K562 (cell line): Measurements from ENCODE around the gene DYNLL1. TPM values are rescaled to one million over a fixed set of nuclear protein-coding genes. Genes with fewer than 3 reads are reported as not detected.

Experiments
- ATAC-seq: fragments of 200-7000 bp; cut with Tn5 transposase; 3 replicates; pipeline ENCODE4 v1.9.1; 2020; ENCODE audit warnings: moderate library complexity
- BruUV-seq: library from RNA; stranded (reverse); fragments of 400-500 nt; replicated peaks from 2 replicates; lab custom pipeline; 2021; lab: Mats Ljungman, UMichigan
- CTCF ChIA-PET: fragments of 300-600 bp; formaldehyde crosslinking; extraction: SDS; loops from one replicate; lab custom pipeline; 2021; ENCODE audit warnings: low intra/inter-chr PET ratio; lab: Yijun Ruan, JAX
- POLR2A ChIA-PET: fragments of 300-600, 350-650 bp; sonication (Branson Sonifier 250); formaldehyde crosslinking; extraction: SDS; loops from one replicate; lab custom pipeline; 2021; ENCODE audit warnings: antibody characterized with exemption, inconsistent platforms; lab: Yijun Ruan, JAX
- DNase-seq, 4 experiments: peaks; one replicate each; pipeline versions ENCODE4 v3.0.0 to v3.0.0-alpha.2; 2011 to 2018; ENCODE audit warnings: low spot score in 3 of 4, mixed read lengths in 3 of 4; ENCODE audit errors: extremely low read depth in 1 of 4
- FAIRE-seq: peaks from 2 replicates; lab custom pipeline; 2011; peaks lifted over from hg19 to GRCh38; lab: Jason Lieb, UNC
- H2AFZ ChIP-seq: 2 replicates; pipeline ENCODE4 v1.6.0; 2011; ENCODE audit warnings: low read depth, low read length, control low read depth, inconsistent platforms
- H3K27ac ChIP-seq: fragments of 200-600 bp; 3 replicates; pipeline ENCODE4 v1.8.0; 2011; ENCODE audit warnings: low read depth, mild to moderate bottlenecking, control low read depth, inconsistent platforms, low read length, moderate library complexity, mixed read lengths; ENCODE audit errors: extremely low read depth
- H3K27me3 ChIP-seq, 2 experiments: fragments of 300-600 bp in 1 of 2; 2 replicates in 1 of 2; 3 replicates in 1 of 2; pipeline versions ENCODE4 v1.6.0 to v1.8.0; 2011; ENCODE audit warnings: inconsistent platforms in 2 of 2, low read length in 2 of 2, mild to moderate bottlenecking in 1 of 2, mixed read lengths in 1 of 2, moderate library complexity in 1 of 2; ENCODE audit not compliant: control insufficient read depth in 2 of 2, insufficient read depth in 2 of 2
- H3K36me3 ChIP-seq: fragments of 300-600 bp; 3 replicates; pipeline ENCODE4 v1.8.0; 2011; ENCODE audit warnings: mild to moderate bottlenecking, low read length, inconsistent platforms; ENCODE audit not compliant: control insufficient read depth, insufficient read depth
- H3K4me1 ChIP-seq, 2 experiments: fragments of 200-600 bp in 1 of 2; replicated peaks in 1 of 2; 2 replicates in 1 of 2; 3 replicates in 1 of 2; pipeline versions ENCODE4 v1.5.1 to v1.8.0; 2011; ENCODE audit warnings: inconsistent platforms in 2 of 2, low read length in 2 of 2, mild to moderate bottlenecking in 1 of 2, mixed read lengths in 1 of 2, moderate library complexity in 1 of 2; ENCODE audit not compliant: control insufficient read depth in 2 of 2, insufficient read depth in 2 of 2
- H3K4me2 ChIP-seq: 2 replicates; pipeline ENCODE4 v1.6.1; 2011; ENCODE audit warnings: low read length, control low read depth, inconsistent platforms, mixed read lengths; ENCODE audit not compliant: insufficient read depth
- H3K4me3 ChIP-seq: fragments of 200-600 bp; sonication (generic), shearing (Covaris generic); 2 replicates; pipeline ENCODE4 v1.5.1; 2016; ENCODE audit warnings: control low read depth, inconsistent platforms
- H3K79me2 ChIP-seq: fragments of 200-600 bp; 3 replicates; pipeline ENCODE4 v1.8.0; 2011; ENCODE audit warnings: low read length, inconsistent platforms; ENCODE audit not compliant: control insufficient read depth, insufficient read depth
- H3K9ac ChIP-seq, 2 experiments: 2 replicates each; pipeline versions ENCODE4 v1.6.0 to v1.6.1; 2011; ENCODE audit warnings: low read depth in 2 of 2, low read length in 2 of 2, control low read depth in 1 of 2, inconsistent platforms in 1 of 2, mild to moderate bottlenecking in 1 of 2, mixed read lengths in 1 of 2; ENCODE audit not compliant: insufficient read depth in 1 of 2
- H3K9me1 ChIP-seq: one replicate; pipeline ENCODE4 v1.6.0; 2011; ENCODE audit warnings: inconsistent platforms, mild to moderate bottlenecking, low read length, moderate library complexity; ENCODE audit not compliant: control insufficient read depth, insufficient read depth
- H3K9me3 ChIP-seq: replicated peaks from 2 replicates; pipeline ENCODE4 v1.5.1; 2011; ENCODE audit warnings: low read depth, low read length, inconsistent platforms; ENCODE audit not compliant: control insufficient read depth, insufficient read depth
- H4K20me1 ChIP-seq: replicated peaks from 2 replicates; pipeline ENCODE4 v1.6.1; 2011; ENCODE audit warnings: low read length, inconsistent platforms, mixed read lengths; ENCODE audit not compliant: control insufficient read depth, insufficient read depth
- BRD4 ChIP-seq: fragments of 200-600 bp; sonication (generic); IDR thresholded peaks from 2 replicates; pipeline ENCODE4 v1.6.1; 2017; ENCODE audit warnings: inconsistent platforms
- EP400 ChIP-seq: fragments of 450-650 bp; IDR thresholded peaks from 2 replicates; pipeline ENCODE4 v1.6.1; 2017; ENCODE audit warnings: antibody characterized with exemption, mild to moderate bottlenecking, moderate library complexity
- POLR2A ChIP-seq: fragments of 450-650 bp; conservative IDR thresholded peaks from 2 replicates; pipeline ENCODE4 v1.6.1; 2016
- POLR2AphosphoS2 ChIP-seq: IDR thresholded peaks from 2 replicates; pipeline ENCODE4 v1.6.1; 2012; ENCODE audit warnings: low read length, improper control_type of control experiment
- SPI1 ChIP-seq: IDR thresholded peaks from 2 replicates; pipeline ENCODE4 v1.6.1; 2011; ENCODE audit warnings: low read depth, low read length, control low read depth, borderline replicate concordance
- SUPT5H ChIP-seq: fragments of 450-650 bp; IDR thresholded peaks from 2 replicates; pipeline ENCODE4 v1.6.1; 2016
- ZBTB49 ChIP-seq: sonication (generic); formaldehyde crosslinking; IDR thresholded peaks from 2 replicates; pipeline ENCODE4 v1.8.0; 2022; ENCODE audit warnings: missing genetic modification reagents, mild to moderate bottlenecking, borderline replicate concordance
- ZNF3 ChIP-seq: fragments of 250-450 bp; sonication (Bioruptor Pico); IDR thresholded peaks from 2 replicates; pipeline ENCODE4 v1.5.0; 2021; ENCODE audit warnings: mild to moderate bottlenecking, moderate library complexity
- ZNF75A ChIP-seq: fragments of 450-650 bp; formaldehyde crosslinking; IDR thresholded peaks from 2 replicates; pipeline ENCODE4 v1.4.0; 2020; ENCODE audit warnings: mild to moderate bottlenecking
- ZSCAN29 ChIP-seq: fragments of 450-650 bp; IDR thresholded peaks from 2 replicates; pipeline ENCODE4 v1.6.1; 2017
- WGBS: fragments of 100-300 bp; shearing (Covaris generic); methylation state at CpG from one replicate; pipeline ENCODE4 v1.1.6; 2016; ENCODE audit warnings: low coverage, mixed read lengths; ENCODE audit not compliant: insufficient coverage; ENCODE audit errors: missing lambda C conversion rate; 5-methylcytosine and 5-hydroxymethylcytosine counted together
- in situ Hi-C: fragments of 300-500 bp; cut with MboI; formaldehyde crosslinking; loops from 4 replicates; pipeline ENCODE4 v1.15.0; 2018; ENCODE audit warnings: inconsistent platforms, mixed read lengths
- intact Hi-C: fragments of 100-400 bp; cut with micrococcal nuclease; formaldehyde crosslinking; loops from 2 replicates; pipeline ENCODE4 v1.14.2; 2022
- polyA plus RNA-seq, 8 experiments: library from polyadenylated mRNA; depleted of rRNA in 4 of 8; stranded (reverse) in 5 of 8; unstranded in 3 of 8; fragments of >200 nt; fragmentation: Nextera tagmentation in 2 of 8; fragmentation: Illumina TruSeq in 1 of 8; extraction: Ambion mirVana in 2 of 8; extraction: Trizol in 1 of 8; gene quantifications; 2 replicates each; pipeline versions ENCODE4 v1.2.1 to v1.2.3, GENCODE V29; 2011 to 2014; ENCODE audit warnings: inconsistent platforms in 1 of 8, missing spikeins in 1 of 8
- total RNA-seq, 7 experiments: library from RNA; depleted of rRNA in 6 of 7; stranded (reverse); fragments of >200 nt in 6 of 7; fragmentation: Illumina TruSeq in 2 of 7; extraction: Trizol in 2 of 7; gene quantifications; 2 replicates each; pipeline versions ENCODE4 v1.2.1 to v1.2.3, GENCODE V29; 2011 to 2021; ENCODE audit warnings: low replicate concordance in 1 of 7

Gene DYNLL1
- total and polyA plus RNA-seq, 9 of the 15 experiments (the other 6 are each of a cell fraction or from before 2014, with no cell fraction given) = 303 to 1,112 (median 468) TPM

- TF ChIP-seq ZNF75A (CRISPR knock-in tag) = no peak
These were observed 38.8 kb upstream of the DYNLL1 start (continued) for GRCh38 chr12:120457133-120457532.

GRCh38 chr12:120460157-120460556, 35.8 kb upstream of the DYNLL1 start:
- Histone ChIP-seq H4K20me1 (peaks cover 17% of the 10 kb centered on the region; the same call in 1 of the 2 replicates), H3K4me3 (no peak overlapping the region), H2AFZ (no peak overlapping the region), H3K4me2 (no peak overlapping the region), H3K9me1 (no peaks in the 10 kb centered on the region), H3K9ac (no peak overlapping the region), H3K9me3 (no peaks in the 10 kb centered on the region), H3K4me1 (no peaks in the 10 kb centered on the region), H3K36me3 (peaks cover 94% of the 10 kb centered on the region), H3K27me3 (no peaks in the 10 kb centered on the region), H3K27ac (no peak overlapping the region), H3K79me2 (peaks cover 16% of the 10 kb centered on the region; the same call in 2 of the 3 replicates)
- CTCF ChIA-PET = no interaction called here
- TF ChIP-seq BRD4 = no peak
- no peak for TF ChIP-seq ZSCAN29
- TF ChIP-seq POLR2AphosphoS2 = 0 out of 2 replicates have a peak, but pooled peaks have one; percentile 13
- TF ChIP-seq EP400 = no peak
- no peak for TF ChIP-seq ZNF3 (CRISPR knock-in tag)
- TF ChIP-seq POLR2A = peak; percentile 46; the same call in 1 of the 2 replicates
- TF ChIP-seq SUPT5H = 0 out of 2 replicates have a peak, but pooled peaks have one; percentile 27
- no peak for TF ChIP-seq ZBTB49 (CRISPR knock-in tag)
- TF ChIP-seq SPI1 = no peak
- DNase-seq (no peak), ATAC-seq (no peak), FAIRE-seq (no peak)
- intact Hi-C loops (no loop called here), in situ Hi-C loops (no loop called here)
- POLR2A ChIA-PET = interaction anchor here (1.2 to 8.1 kb wide), 3 partner anchors 9 to 120 kb away, joined by 3 to 38 read pairs (median 23); partner anchors contain the start of genes GATC and TRIAP1
- WGBS = 89% methylated on average over 3 of the region's 3 CpGs
- BruUV-seq = TSS peak; percentile 27
